Loucy (cell line): ENCODE results near the gene HPCAL4.

Experiments
- H2AFZ ChIP-seq: fragments of 200-600 bp; sonication (generic); 2 replicates; pipeline ENCODE4 v1.6.0; 2016; ENCODE audit warnings: antibody characterized with exemption, mild to moderate bottlenecking, low read length, moderate library complexity
- H3F3A ChIP-seq: fragments of 200-600 bp; 2 replicates; pipeline ENCODE4 v1.6.0; 2016; ENCODE audit warnings: antibody characterized with exemption, low read depth, mild to moderate bottlenecking
- H3K27me3 ChIP-seq: fragments of 200-600 bp; sonication (generic); 2 replicates; pipeline ENCODE4 v1.6.1; 2014; ENCODE audit warnings: low read length, mild to moderate bottlenecking; ENCODE audit not compliant: insufficient read depth, poor library complexity, severe bottlenecking
- H3K36me3 ChIP-seq: fragments of 200-600 bp; sonication (generic); 2 replicates; pipeline ENCODE4 v1.6.1; 2016; ENCODE audit warnings: low read length; ENCODE audit not compliant: insufficient read depth
- H3K4me1 ChIP-seq: fragments of 200-600 bp; sonication (generic); 2 replicates; pipeline ENCODE4 v1.5.1; 2014; ENCODE audit warnings: low read length, mild to moderate bottlenecking; ENCODE audit not compliant: insufficient read depth, poor library complexity, severe bottlenecking
- H3K4me2 ChIP-seq: fragments of 200-600 bp; sonication (generic); 2 replicates; pipeline ENCODE4 v1.6.0; 2014; ENCODE audit warnings: antibody characterized with exemption, low read length, low read depth, mild to moderate bottlenecking; ENCODE audit not compliant: poor library complexity, severe bottlenecking
- H3K4me3 ChIP-seq: fragments of 200-600 bp; sonication (generic); 2 replicates; pipeline ENCODE4 v1.5.1; 2014; ENCODE audit warnings: low read length, mild to moderate bottlenecking, mixed read lengths; ENCODE audit not compliant: poor library complexity, severe bottlenecking
- H3K79me2 ChIP-seq: fragments of 200-600 bp; sonication (generic); 2 replicates; pipeline ENCODE4 v1.6.1; 2014; ENCODE audit warnings: low read length; ENCODE audit not compliant: insufficient read depth
- H3K9ac ChIP-seq: fragments of 200-600 bp; sonication (generic); 2 replicates; pipeline ENCODE4 v1.6.0; 2014; ENCODE audit warnings: mild to moderate bottlenecking, low read depth, low read length, moderate library complexity; ENCODE audit not compliant: poor library complexity, severe bottlenecking
- H3K9me2 ChIP-seq: fragments of 200-600 bp; sonication (generic); replicated peaks from 2 replicates; pipeline ENCODE4 v1.6.1; 2016; ENCODE audit warnings: low read depth, low read length, mixed read lengths
- H3K9me3 ChIP-seq: fragments of 200-600 bp; sonication (generic); 2 replicates; pipeline ENCODE4 v1.6.1; 2014; ENCODE audit warnings: mild to moderate bottlenecking, antibody characterized with exemption, low read length, low read depth; ENCODE audit not compliant: insufficient read depth
- H4K20me1 ChIP-seq: fragments of 200-600 bp; sonication (generic); 2 replicates; pipeline ENCODE4 v1.6.0; 2014; ENCODE audit warnings: antibody characterized with exemption, low read length, mild to moderate bottlenecking; ENCODE audit not compliant: insufficient read depth, poor library complexity, severe bottlenecking
- EZH2phosphoT487 ChIP-seq: fragments of 200-600 bp; IDR thresholded peaks from 2 replicates; pipeline ENCODE4 v1.6.1; 2018; ENCODE audit warnings: antibody characterized with exemption, mild to moderate bottlenecking, moderate library complexity, borderline replicate concordance
- TF ChIP-seq, protein P1 (sequence below): fragments of 200-600 bp; sonication (generic); conservative IDR thresholded peaks from 2 replicates; pipeline ENCODE4 v1.5.1; 2014; ENCODE audit warnings: mild to moderate bottlenecking, antibody characterized with exemption, low read length

The HPCAL4 gene

DNA sequence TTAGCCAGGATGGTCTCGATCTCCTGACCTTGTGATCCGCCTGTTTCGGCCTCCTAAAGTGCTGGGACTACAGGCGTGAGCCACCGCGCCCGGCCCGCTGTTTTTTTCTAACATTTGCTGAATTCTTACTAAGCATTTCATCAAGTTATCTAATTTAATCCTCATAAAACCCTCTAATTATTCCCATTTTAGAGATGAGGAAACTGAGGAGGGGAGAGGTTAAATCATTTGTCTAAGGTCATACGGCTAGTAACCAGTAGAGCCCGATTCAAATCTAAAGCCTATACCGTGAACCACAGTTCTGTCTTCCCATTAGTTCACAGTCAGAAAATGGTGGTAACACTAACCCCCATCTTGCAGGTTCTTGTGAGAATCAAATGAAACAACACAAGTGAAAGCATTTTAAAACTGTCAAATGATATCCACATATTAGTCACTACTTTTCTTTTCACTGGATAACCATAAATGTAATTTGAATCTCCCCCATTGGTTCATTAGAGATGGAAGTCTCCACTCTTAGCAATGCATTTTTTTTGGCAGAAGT is 62.4 kb downstream of the HPCAL4 start:
- Histone ChIP-seq H3K9ac (no peak overlapping the region), H3K27me3 (no peaks in the 10 kb centered on the region), H3F3A (no peaks in the 10 kb centered on the region), H3K36me3 (no peaks in the 10 kb centered on the region), H3K4me3 (no peak overlapping the region), H3K9me2 (no peaks in the 10 kb centered on the region), H4K20me1 (no peaks in the 10 kb centered on the region), H3K79me2 (no peaks in the 10 kb centered on the region), H3K4me1 (no peaks in the 10 kb centered on the region), H2AFZ (no peak overlapping the region), H3K4me2 (no peak overlapping the region), H3K9me3 (no peaks in the 10 kb centered on the region)
- TF ChIP-seq EZH2phosphoT487, result no peak
- TF ChIP-seq, protein P1, sequence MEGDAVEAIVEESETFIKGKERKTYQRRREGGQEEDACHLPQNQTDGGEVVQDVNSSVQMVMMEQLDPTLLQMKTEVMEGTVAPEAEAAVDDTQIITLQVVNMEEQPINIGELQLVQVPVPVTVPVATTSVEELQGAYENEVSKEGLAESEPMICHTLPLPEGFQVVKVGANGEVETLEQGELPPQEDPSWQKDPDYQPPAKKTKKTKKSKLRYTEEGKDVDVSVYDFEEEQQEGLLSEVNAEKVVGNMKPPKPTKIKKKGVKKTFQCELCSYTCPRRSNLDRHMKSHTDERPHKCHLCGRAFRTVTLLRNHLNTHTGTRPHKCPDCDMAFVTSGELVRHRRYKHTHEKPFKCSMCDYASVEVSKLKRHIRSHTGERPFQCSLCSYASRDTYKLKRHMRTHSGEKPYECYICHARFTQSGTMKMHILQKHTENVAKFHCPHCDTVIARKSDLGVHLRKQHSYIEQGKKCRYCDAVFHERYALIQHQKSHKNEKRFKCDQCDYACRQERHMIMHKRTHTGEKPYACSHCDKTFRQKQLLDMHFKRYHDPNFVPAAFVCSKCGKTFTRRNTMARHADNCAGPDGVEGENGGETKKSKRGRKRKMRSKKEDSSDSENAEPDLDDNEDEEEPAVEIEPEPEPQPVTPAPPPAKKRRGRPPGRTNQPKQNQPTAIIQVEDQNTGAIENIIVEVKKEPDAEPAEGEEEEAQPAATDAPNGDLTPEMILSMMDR, result no peak
